ENCODE results near the gene PNPO.

DNA sequence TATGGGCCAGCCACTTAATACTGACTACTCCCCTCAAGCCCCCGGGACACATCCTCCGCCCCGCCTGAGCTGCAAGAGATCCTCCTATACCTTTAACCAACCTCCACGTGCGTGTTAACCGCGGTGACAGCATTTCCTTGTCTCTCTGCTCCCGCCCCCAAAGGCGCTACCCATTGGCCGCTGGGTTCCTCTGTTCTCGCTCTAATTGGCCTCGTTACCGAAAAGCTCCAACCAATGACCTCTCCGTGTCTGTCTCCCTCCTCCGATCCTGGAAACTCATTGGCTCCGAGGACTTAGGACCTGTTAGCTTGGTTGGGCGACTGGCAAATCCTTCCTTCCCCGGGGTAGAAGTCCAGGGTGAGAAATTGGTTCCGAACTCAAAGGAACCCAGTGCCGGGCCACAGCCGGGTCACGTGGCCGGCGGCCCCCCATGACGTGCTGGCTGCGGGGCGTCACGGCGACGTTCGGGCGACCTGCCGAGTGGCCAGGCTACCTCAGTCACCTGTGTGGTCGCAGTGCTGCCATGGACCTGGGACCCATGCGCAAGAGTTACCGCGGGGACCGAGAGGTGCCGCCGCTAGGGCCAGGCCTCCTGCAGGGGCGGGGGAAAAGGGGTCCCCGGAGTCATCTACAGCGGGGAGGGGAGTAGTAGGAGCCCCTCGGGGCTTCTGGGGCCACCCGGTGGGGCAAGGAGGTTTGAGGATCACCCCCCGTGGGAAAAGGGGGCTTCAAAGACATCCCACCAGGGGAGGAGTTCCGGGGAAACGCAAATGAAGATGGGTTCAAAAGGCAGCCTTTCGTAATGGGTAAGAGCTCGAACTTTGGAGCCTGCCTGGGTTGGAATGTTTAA lies at the start of gene PNPO:
- TF ChIP-seq EZH2 (IDR thresholded peaks at IDR 0.05; ENCODE audit: borderline replicate concordance, low read depth, low read length, severe bottlenecking) (no peak), CTCF (IDR thresholded peaks at IDR 0.05; ENCODE audit: borderline replicate concordance, extremely low read depth, low read length, poor library complexity, severe bottlenecking) (no peak)
